ENCODE data around the gene APP. TPM values are rescaled to one million over a fixed set of nuclear protein-coding genes. Genes with fewer than 3 reads are reported as not detected.

APP gene
- total and polyA plus RNA-seq, 2 experiments from 2014 or later: 55.7 to 316 TPM

- Histone ChIP-seq H3K36me3 (replicated peaks; ENCODE audit: insufficient read depth, low read depth) (no peaks in the 10 kb centered on the region), H2AFZ (no peak overlapping the region), H3K4me3 (no peak overlapping the region), H3K27ac (peak overlapping the region; percentile 0), H3K27me3 (no peaks in the 10 kb centered on the region), H4K20me1 (ENCODE audit: insufficient read depth, poor library complexity, severe bottlenecking) (no peaks in the 10 kb centered on the region), H3K79me2 (no peaks in the 10 kb centered on the region), H3K4me1 (ENCODE audit: insufficient read depth) (peaks cover 11% of the 10 kb centered on the region), H3K9me3 (ENCODE audit: low read depth) (no peaks in the 10 kb centered on the region), H3K4me2 (peak overlapping the region; percentile 17), H3K9me2 (replicated peaks; ENCODE audit: insufficient read depth) (no peaks in the 10 kb centered on the region)
- WGBS (ENCODE audit: low lambda C conversion rate, missing lambda C conversion rate): 36% methylated on average over 5 of the region's 5 CpGs
- DNase-seq (ENCODE audit: low spot score): no peak
- TF ChIP-seq CTCF (IDR thresholded peaks at IDR 0.05; ENCODE audit: poor library complexity): no peak
- TF ChIP-seq EZH2phosphoT487 (IDR thresholded peaks at IDR 0.05; ENCODE audit: low read depth, severe bottlenecking, unreplicated experiment): no peak
- TF ChIP-seq EZH2 (IDR thresholded peaks at IDR 0.05; ENCODE audit: borderline replicate concordance): no peak
These were observed 324.8 kb downstream of the APP start for GRCh38 chr21:25845729-25846256.

DNA sequence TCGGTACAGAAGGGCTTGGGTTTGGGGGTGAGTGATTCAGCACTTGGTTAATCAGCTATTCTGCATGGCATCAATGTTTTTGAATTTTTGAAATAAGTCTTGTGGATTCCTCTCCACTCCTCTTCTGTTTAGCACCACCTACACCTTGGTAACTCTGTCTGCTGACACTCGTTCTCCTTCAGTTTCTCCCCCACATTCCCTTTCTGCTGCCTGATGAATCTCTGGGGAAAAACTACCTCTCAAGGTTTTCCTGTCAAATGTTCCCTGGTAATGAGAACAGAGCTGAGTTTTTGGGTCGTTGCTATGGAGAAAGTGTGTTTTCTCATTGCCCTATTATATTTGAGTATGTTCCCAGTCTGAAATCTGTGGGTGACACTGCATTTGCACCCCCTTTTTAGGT, 327.6 kb downstream of the APP start:
- TF ChIP-seq EZH2 (IDR thresholded peaks at IDR 0.05; ENCODE audit: borderline replicate concordance) (no peak), EZH2phosphoT487 (IDR thresholded peaks at IDR 0.05; ENCODE audit: low read depth, severe bottlenecking, unreplicated experiment) (no peak), CTCF (IDR thresholded peaks at IDR 0.05; ENCODE audit: poor library complexity) (no peak)
- Histone ChIP-seq H3K9me3 (ENCODE audit: low read depth) (no peaks in the 10 kb centered on the region), H3K4me1 (ENCODE audit: insufficient read depth) (peaks cover 11% of the 10 kb centered on the region)

DNA sequence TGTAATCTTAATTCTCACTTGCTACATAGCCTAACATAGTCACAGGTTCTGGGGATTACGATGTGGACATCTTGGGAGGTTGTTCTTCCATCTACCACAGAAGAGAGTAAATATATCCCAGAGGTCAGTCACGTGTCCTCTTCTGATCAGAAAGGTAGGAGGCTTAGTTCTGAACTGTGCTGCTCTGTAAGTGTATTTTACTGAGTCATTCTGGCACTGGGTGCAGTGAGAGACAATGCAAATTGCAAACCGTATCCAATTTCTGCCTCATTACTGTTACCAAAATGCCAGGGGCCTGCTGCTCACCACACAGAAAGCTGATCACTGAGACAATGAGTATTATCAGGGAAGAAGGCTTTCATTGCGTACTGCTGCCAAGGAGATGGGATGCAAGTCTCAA, 331.8 kb downstream of the APP start:
- no peak for DNase-seq (ENCODE audit: low spot score)
- H3K79me2 ChIP-seq: no peaks in the 10 kb centered on the region
- H3K4me2 ChIP-seq: no peak overlapping the region

More for the DNA sequence above, 327.6 kb downstream of the APP start:
- Histone ChIP-seq H3K79me2 (no peaks in the 10 kb centered on the region), H3K4me3 (no peak overlapping the region), H3K36me3 (replicated peaks; ENCODE audit: insufficient read depth, low read depth) (no peaks in the 10 kb centered on the region), H3K27me3 (no peaks in the 10 kb centered on the region), H3K4me2 (no peak overlapping the region), H3K27ac (no peak overlapping the region), H3K9me2 (replicated peaks; ENCODE audit: insufficient read depth) (no peaks in the 10 kb centered on the region), H4K20me1 (ENCODE audit: insufficient read depth, poor library complexity, severe bottlenecking) (no peaks in the 10 kb centered on the region), H2AFZ (no peak overlapping the region)
- 81% methylated on average over 3 of the region's 3 CpGs for WGBS (ENCODE audit: low lambda C conversion rate, missing lambda C conversion rate)
- no peak for DNase-seq (ENCODE audit: low spot score)

More for the DNA sequence above, 331.8 kb downstream of the APP start:
- TF ChIP-seq EZH2 (IDR thresholded peaks at IDR 0.05; ENCODE audit: borderline replicate concordance) (no peak), CTCF (IDR thresholded peaks at IDR 0.05; ENCODE audit: poor library complexity) (no peak), EZH2phosphoT487 (IDR thresholded peaks at IDR 0.05; ENCODE audit: low read depth, severe bottlenecking, unreplicated experiment) (no peak)
- Histone ChIP-seq H3K9me2 (replicated peaks; ENCODE audit: insufficient read depth) (no peaks in the 10 kb centered on the region), H3K27ac (no peak overlapping the region), H3K36me3 (replicated peaks; ENCODE audit: insufficient read depth, low read depth) (no peaks in the 10 kb centered on the region), H3K27me3 (no peaks in the 10 kb centered on the region), H3K4me3 (no peak overlapping the region), H3K4me1 (ENCODE audit: insufficient read depth) (peaks cover 17% of the 10 kb centered on the region), H3K9me3 (ENCODE audit: low read depth) (no peaks in the 10 kb centered on the region), H4K20me1 (ENCODE audit: insufficient read depth, poor library complexity, severe bottlenecking) (no peaks in the 10 kb centered on the region), H2AFZ (no peak overlapping the region)
- 93% methylated on average over 4 of the region's 4 CpGs for WGBS (ENCODE audit: low lambda C conversion rate, missing lambda C conversion rate)
